Measurements from ENCODE around the gene SPRR2F. TPM values are rescaled to one million over a fixed set of nuclear protein-coding genes. Genes with fewer than 3 reads are reported as not detected.

Gene SPRR2F, protein sequence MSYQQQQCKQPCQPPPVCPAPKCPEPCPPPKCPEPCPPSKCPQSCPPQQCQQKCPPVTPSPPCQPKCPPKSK
- total RNA-seq = 2.9 and 5.1 TPM in 2 replicates
- 13.9 and 25.7 TPM in 2 replicates for polyA plus RNA-seq

- no peaks in the 10 kb centered on the region for H3K27me3 ChIP-seq
- DNase-seq (ENCODE audit: low read depth in 1 of 2, low spot score in 1 of 2) = no peak
- no peaks in the 10 kb centered on the region for H3K9me3 ChIP-seq (ENCODE audit: low read depth)
- no peaks in the 10 kb centered on the region for H3K4me1 ChIP-seq (ENCODE audit: low read depth)
- no peaks in the 10 kb centered on the region for H3K36me3 ChIP-seq
- H3K27ac ChIP-seq = no peak within 1 kb of the TSS
- no peak for TF ChIP-seq CTCF (IDR thresholded peaks at IDR 0.05; ENCODE audit: low read depth, low read length)
- H3K4me3 ChIP-seq = no peak within 1 kb of the TSS
Measured at GRCh38 chr1:153113416-153113815, at the start of gene SPRR2F. Gene SPRR2F (minus strand): TSS chr1:153113516. CDS start chr1:153112733, 783 bp downstream.

DNA sequence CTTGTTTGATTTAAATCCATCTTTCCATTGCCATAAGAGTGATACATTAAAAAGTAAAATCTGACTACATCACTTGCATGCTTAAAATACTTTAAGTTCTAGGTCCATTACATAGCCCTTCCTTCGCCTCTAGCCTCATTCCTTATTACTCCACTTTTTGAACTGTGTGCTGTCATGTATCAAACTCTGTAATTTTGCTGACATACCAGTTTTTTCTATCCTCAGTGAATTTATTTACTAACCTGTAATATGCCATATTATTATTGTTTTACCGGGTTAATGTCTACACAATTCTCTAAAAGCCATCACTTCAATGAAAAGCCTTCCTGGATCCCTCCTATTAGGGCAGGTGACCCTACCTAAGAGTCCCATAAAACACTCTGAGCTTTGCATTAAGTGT is 42.2 kb upstream of the SPRR2F start:
- no peak for DNase-seq (ENCODE audit: low read depth in 1 of 2, low spot score in 1 of 2)
- H3K4me1 ChIP-seq (ENCODE audit: low read depth) = no peaks in the 10 kb centered on the region
- TF ChIP-seq CTCF (IDR thresholded peaks at IDR 0.05; ENCODE audit: low read depth, low read length) = no peak
- no peaks in the 10 kb centered on the region for H3K9me3 ChIP-seq (ENCODE audit: low read depth)
- H3K27ac ChIP-seq = no peak overlapping the region
- H3K4me3 ChIP-seq = no peak overlapping the region
- H3K36me3 ChIP-seq = no peaks in the 10 kb centered on the region
- no peaks in the 10 kb centered on the region for H3K27me3 ChIP-seq

DNA sequence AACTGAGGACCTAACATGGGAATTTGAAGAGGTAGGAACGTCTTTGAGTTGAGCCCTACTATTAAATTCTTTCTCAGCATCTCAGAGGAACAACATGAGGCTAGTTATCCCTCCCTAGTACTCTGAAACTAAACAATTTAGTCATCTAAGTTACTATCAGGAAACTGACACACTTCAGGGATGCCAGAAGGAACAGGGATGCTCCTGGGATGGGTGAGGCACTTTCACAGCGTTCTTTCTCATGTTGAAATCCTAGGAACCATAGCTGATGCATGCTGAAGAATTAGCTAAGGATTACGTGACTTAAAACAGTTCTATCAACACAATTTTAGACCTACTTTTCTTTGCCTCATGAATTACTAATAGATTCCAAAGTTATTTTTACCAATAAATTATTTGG is 39.2 kb upstream of the SPRR2F start:
- Histone ChIP-seq H3K9me3 (ENCODE audit: low read depth) (no peaks in the 10 kb centered on the region), H3K36me3 (no peaks in the 10 kb centered on the region), H3K27ac (no peak overlapping the region), H3K4me1 (ENCODE audit: low read depth) (no peaks in the 10 kb centered on the region), H3K4me3 (no peak overlapping the region), H3K27me3 (no peaks in the 10 kb centered on the region)
- DNase-seq (ENCODE audit: low read depth in 1 of 2, low spot score in 1 of 2) = no peak
- TF ChIP-seq CTCF (IDR thresholded peaks at IDR 0.05; ENCODE audit: low read depth, low read length) = no peak

DNA sequence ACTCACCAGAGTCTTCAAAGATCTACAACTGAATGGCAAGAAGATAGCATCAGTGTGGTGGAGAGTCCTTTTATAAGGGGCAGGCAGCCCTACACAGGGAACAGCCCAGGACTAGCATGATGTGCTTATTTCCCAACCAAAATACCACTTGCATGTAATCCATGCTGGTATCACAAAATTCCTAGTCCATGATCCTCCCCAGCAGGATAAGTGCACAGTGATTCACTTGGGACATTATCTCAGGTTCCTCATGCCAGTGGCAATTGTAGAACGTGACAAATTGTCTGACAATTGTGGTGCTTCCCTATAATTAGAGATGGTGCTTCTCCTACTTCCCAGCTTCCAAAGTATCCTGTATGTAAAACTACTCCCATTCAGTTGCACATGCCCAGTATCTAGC is 37.5 kb upstream of the SPRR2F start, which contains the start of gene SPRR2G:
Gene SPRR2G (minus strand): TSS at position 45 of the 400 bp plus-strand sequence. CDS start 780 bp downstream, outside the sequence.
- DNase-seq (ENCODE audit: low read depth in 1 of 2, low spot score in 1 of 2) = no peak
- H3K27me3 ChIP-seq = no peaks in the 10 kb centered on the region
- H3K9me3 ChIP-seq (ENCODE audit: low read depth) = no peaks in the 10 kb centered on the region
- H3K36me3 ChIP-seq = no peaks in the 10 kb centered on the region
- no peak for TF ChIP-seq CTCF (IDR thresholded peaks at IDR 0.05; ENCODE audit: low read depth, low read length)
- no peaks in the 10 kb centered on the region for H3K4me1 ChIP-seq (ENCODE audit: low read depth)
- H3K4me3 ChIP-seq = no peak within 1 kb of the TSS
- H3K27ac ChIP-seq = no peak within 1 kb of the TSS

DNA sequence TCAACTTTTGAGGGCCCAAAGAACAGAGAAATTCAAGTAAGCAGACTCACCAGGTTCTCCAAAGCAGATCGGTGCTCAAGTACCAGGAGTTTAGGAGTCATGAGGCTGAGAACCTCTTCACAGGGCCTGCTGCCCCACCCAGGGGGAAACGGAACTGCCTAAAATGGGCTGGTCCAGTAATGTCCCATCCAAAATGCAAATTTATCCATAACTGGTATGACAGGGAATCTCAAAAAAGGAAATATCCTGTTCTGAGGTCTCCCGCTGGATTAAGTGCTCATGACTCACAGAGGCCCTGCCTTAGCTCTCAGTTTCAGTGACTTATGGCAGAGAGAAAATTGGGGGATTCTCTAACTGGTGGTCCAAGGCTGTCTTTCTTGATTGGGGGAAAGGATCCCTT is 28.1 kb upstream of the SPRR2F start:
- H3K27me3 ChIP-seq = no peaks in the 10 kb centered on the region
- no peaks in the 10 kb centered on the region for H3K4me1 ChIP-seq (ENCODE audit: low read depth)
- no peak overlapping the region for H3K4me3 ChIP-seq
- DNase-seq (ENCODE audit: low read depth in 1 of 2, low spot score in 1 of 2) = no peak
- no peaks in the 10 kb centered on the region for H3K36me3 ChIP-seq
- no peak overlapping the region for H3K27ac ChIP-seq
- H3K9me3 ChIP-seq (ENCODE audit: low read depth) = no peaks in the 10 kb centered on the region
- TF ChIP-seq CTCF (IDR thresholded peaks at IDR 0.05; ENCODE audit: low read depth, low read length) = no peak

All from cardiac muscle cell (in vitro differentiated cells and primary cell).